NCI-H526 treated with DMSO at 0.1 percent for 48 hours (cell line): Measurements from ENCODE around the gene PROSER2.
"Not testable (repeated sequence)": the region's sequence is repeated elsewhere in the genome, so short reads cannot be mapped to it uniquely, and the experiment has no call there.

ENCODE experiments used
- DNase-seq: peaks from one replicate; lab custom pipeline; 2025; lab: John Stamatoyannopoulos, UW

PROSER2 gene

GRCh38 chr10:11885437-11886137 is 62.4 kb downstream of the PROSER2 start:
- DNase-seq = no peak

DNA sequence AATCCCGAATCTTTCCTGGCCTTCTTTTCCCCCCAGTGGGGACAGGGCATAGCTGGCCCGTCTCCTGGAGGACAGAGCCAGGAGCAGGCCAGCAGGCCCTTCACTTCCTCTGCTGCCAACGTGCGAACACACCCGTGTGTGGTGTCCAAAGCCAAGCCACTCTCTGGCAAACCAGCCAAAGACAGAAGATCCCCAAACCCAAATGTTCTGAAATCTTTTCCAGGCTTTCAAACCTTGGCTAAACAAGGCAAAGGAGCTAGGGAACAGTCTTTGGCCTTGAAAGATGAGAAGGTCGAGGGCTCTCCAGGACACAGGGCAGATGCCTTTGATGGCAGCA is 63.0 kb downstream of the PROSER2 start:
- no peak for DNase-seq

GRCh38 chr10:11886851-11887250 is 63.7 kb downstream of the PROSER2 start:
- no peak for DNase-seq

GRCh38 chr10:11887381-11888227 is 64.4 kb downstream of the PROSER2 start:
- DNase-seq = no peak

GRCh38 chr10:11889263-11889662 is 66.1 kb downstream of the PROSER2 start:
- not testable (repeated sequence) for DNase-seq

- no peak for DNase-seq
These were observed 68.8 kb downstream of the PROSER2 start for GRCh38 chr10:11891776-11892486.

DNA sequence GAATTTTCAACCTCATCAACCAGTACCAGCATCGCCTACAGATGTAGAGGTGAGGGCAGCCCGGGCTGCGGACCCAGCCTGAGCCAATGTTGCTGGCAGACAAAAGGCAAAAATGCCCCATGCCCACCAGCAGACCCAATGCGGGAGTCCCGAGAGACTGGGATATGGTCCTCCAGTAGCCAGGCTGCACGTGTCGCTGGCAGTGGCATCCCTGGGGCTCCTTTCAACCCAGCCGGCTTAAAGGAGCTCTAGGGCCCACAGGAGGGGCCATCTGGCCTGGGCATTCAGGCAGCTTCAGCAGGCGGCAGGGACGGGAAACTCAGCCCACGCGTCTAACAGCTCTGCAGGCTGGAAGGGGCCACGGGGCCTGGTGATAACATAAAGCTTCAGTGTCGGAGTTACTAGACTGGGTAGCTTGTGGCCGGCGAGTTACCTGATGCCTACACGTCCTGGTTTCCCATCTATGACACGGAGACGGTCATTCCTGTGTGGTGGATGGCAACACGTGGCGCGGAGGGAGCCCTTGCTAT is 70.7 kb downstream of the PROSER2 start:
- DNase-seq = no peak

- DNase-seq = no peak
These were observed 71.4 kb downstream of the PROSER2 start for GRCh38 chr10:11894381-11895107.

DNA sequence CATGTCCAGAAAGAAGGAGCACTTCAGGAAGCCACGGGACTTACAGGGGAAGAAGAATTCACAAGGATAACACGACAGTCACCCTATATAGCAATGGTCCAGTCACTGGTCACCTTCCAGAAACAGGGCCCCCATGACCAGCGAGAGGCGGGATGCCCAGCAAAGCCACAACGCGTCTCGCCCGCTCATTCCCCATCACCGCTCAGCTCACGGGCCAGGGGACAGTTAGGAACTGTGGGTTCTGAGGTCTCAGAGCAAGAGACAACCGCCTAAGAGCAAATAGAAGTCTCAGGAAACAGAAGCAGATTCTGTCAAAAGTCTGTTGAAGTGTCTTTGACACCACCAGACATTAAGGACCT is 71.9 kb downstream of the PROSER2 start:
- DNase-seq = no peak

GRCh38 chr10:11895598-11895997 is 72.4 kb downstream of the PROSER2 start:
- DNase-seq = no peak

GRCh38 chr10:11896549-11897200 is 73.5 kb downstream of the PROSER2 start:
- no peak for DNase-seq

- DNase-seq = no peak
These were observed 74.8 kb downstream of the PROSER2 start for GRCh38 chr10:11898033-11898371.

DNA sequence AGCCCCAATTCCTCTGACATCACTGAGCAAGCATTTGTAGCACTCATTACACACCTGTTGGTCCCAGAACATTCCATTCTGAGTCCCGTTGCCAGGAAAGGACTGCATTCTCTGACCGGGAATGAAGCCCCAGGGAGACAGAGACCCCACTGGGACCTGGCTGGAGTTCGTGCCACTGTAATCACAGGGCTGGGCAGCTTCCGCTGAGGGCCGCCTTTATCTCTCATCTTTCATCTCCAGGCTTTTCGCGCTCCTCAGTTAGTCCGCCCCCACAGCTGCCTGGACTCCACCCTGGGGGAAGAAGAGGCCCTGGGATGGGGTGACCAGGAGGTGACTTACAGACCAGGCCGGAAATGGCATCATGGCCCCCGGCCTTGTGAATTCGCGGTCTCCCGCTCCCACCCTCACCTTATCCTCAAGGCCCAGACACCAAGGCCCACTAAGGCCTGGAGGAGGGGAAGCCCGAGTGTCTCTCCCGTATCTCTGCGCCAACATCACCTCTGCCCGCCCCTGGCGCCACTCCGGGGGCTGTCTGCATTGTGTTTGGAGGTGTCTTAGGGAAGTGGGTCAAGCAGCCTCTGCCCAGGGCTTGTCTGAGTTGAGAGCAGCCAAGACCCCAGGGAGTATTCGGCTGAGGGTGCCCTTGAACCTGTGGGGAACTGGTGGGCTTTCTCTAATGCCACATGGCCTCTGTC is 75.4 kb downstream of the PROSER2 start:
- no peak for DNase-seq

GRCh38 chr10:11899067-11899876 is 76.1 kb downstream of the PROSER2 start:
- no peak for DNase-seq

DNA sequence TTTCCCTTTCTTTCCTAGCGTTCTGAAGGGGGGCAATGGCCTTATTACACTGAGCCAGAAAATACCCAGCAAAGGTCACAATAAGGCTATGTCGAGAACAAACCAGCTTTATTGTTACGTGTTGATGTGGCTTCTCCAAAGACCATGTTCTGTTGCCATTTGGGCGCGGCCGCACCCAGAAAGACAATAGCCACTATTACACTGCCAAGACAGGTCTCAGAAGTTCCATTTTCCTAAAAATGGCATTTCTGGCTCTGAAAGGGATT is 77.8 kb downstream of the PROSER2 start:
- no peak for DNase-seq

DNA sequence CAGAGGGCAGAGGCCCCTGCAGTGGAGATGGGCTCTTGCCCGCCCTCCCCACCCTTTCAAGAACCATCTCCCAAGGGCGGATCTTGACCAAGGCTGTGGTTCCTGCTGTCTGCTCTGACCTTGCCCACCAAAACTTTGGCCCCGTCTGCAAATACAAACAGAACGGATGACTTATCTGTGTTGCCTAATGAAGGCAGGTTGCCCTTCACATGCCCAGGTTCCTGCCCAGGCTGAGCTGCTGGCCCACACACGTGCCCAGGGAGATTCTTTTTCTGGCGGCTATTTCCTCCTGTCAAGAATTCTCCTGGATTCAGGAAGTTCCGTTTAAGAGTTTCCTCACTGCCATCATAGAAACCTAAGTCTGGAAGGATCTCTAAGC is 78.3 kb downstream of the PROSER2 start:
- no peak for DNase-seq

- DNase-seq = no peak
These were observed 78.8 kb downstream of the PROSER2 start for GRCh38 chr10:11901833-11902475.

DNA sequence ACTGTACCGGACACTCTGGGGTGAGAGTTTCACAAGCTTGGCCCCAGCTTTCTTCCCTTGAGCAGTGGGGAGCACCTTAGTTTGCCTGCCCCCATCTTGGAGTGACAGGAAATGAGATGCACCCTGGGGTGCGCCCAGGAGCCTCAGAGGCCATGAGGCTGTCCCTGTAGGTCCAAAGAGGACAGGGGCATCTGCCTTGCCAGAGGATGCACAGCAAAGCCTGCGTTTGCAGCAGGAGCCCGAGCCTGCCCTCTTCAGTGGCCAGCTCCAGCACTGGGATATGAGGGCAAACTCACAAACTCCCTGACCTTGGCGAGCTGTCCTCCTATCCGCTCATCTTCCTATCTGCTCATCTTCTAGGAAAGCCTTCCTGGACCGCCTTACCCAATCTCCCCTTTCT is 79.5 kb downstream of the PROSER2 start:
- no peak for DNase-seq

DNA sequence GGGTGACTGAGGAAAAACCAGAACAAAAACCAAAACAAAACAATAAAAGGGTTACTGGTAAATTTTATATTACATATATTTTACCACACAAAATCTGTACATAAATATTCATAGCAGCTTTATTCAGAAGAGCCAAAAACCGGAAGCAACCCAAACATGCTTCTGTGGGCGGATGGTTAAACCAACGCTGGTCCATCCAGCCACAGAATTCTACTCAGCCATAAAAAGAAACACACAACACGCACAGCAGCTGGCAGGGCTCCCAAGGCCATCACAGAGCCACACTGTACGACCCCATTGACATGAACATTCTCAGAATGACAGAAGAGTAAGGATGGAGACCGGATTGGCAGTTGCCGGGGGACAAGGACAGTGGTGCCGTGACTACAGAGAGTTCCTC is 83.6 kb downstream of the PROSER2 start:
- DNase-seq = no peak

- DNase-seq = no peak
These were observed 84.8 kb downstream of the PROSER2 start for GRCh38 chr10:11907914-11908313.
